SIG-M5 (cell line): Measurements from ENCODE around the gene CCDC15.
"Not testable (repeated sequence)": the region's sequence is repeated elsewhere in the genome, so short reads cannot be mapped to it uniquely, and the experiment has no call there.

Source experiments
- DNase-seq: peaks from one replicate; lab custom pipeline; 2025; lab: John Stamatoyannopoulos, UW

CCDC15 gene

DNA sequence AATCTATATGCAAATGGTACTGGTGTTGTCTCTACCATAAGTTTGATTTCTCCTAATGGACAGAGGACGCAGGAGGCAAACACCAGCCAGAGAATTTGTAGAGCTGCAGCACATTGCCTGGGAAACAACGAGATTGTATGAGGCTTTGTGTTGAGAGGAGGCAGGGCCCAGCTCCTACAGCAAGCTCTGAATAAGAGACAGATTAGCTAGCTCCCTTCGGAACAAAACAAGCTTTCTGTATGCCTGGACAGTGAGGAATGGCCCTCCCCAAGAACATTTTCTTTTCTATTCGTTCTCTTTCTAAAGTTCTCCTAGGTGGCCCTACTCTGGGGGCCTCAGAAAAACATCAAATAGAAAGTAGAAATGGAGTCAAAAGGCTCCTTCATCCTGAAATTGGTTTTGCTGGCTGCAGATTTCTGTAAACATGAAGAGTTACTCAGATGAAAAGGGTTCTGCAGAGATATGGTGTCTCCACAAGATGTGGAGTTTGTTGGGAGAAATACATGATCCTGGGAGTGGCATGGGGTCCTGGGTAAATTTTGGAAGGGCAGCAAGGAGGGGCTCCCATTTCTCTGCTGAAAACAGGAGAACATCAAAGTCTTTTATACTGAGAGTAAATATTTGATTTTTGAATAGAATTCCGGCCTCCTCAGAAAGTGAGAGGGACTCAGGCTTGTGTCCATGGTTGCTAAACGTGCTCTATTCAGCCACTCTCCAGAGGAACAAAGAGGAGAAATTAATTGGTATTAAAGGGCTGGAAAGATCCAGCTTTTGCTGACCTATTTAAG is 11.3 kb upstream of the CCDC15 start:
- no peak for DNase-seq

DNA sequence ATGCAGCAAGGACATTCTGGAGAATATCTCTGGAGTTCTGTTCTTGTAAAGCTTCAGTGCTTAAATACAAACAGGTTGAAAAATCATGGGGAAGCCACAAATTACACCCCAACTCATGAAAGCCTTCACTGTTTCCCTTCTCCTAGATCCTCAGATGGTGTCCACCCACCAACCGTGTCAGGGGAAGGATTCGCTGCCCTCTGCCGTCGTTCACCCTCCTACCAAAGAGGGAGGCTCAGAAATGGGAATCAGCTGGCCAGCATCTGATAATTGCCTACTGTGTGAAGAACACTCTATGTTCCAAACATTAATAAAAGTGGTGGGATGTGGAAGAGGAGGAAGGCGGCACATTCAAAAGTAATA is 10.8 kb upstream of the CCDC15 start:
- DNase-seq = no peak

DNA sequence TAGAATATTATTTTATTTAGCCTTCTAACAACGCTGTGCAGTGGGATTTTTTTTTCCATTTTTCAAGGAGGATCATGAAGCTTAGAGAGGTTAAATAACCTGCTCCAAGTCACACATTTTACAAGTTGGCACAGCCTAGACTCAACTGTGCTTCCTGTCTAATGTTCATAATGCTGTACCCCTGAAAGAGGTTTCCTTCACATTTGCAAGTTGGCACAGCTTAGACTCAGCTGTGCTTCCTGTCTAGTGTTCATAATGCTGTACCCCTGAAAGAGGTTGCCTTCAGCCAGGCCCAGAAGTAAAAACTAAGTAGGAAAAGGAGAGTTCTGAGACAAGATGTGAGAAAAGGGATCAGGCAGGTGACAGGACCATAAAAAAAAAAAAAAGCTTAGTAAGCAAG is 10.3 kb upstream of the CCDC15 start:
- DNase-seq = no peak

DNA sequence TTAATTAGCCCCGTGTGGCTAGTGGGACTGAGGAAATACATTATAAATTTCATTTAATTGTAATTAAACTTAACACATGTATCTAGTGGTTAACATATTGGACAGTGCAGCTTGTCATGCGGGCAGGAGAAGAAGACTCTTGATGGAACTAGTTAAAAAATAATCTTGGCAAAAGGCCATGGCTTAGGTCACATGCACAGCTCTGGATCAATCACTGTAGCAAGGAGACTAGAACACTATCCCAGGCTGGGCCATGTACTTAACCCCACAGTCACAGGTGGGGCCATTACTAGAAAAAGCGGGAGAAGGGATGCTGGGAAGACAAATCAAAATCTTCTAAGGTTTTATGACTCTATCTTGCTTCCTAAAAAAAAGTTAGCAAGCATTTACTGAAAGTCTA is 9.4 kb upstream of the CCDC15 start:
- no peak for DNase-seq

DNA sequence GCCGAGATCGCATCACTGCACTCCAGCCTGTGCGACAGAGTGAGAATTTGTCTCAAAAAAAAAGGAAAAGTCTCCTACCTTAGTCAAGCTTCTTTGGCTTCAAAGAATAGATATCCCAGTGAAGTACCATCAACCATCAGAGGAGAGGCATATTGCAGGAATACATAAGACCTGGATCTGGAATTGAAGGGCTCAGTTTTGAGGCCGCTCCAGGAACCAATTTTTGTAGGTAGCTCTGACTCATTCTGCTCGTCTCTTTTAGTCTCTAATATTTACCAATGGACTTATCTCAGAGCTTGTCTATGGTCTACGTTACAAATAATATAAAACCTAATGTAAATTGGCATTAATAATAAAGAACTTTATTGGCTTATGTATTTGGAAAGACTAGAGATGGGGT is 8.2 kb upstream of the CCDC15 start:
- no peak for DNase-seq

DNA sequence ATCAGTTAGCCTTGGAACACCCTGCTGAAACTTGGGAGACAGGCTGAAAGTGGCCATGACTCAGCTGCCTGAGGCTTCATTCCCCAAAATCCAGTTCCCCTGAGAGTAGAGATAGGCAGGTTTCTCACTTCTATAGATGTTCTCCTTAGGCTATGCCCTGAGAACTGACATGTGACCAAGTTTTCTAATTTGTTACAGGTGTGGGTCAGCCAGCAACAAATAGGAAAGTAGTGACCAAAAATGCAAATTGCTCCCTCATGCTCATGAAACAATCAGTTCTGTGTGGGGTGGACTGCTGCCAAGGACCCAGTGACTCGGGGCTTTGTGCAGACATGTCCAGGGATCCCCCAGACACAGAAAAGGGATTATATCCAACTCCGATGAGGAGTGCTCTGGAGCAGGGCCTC is 7.3 kb upstream of the CCDC15 start:
- no peak for DNase-seq

DNA sequence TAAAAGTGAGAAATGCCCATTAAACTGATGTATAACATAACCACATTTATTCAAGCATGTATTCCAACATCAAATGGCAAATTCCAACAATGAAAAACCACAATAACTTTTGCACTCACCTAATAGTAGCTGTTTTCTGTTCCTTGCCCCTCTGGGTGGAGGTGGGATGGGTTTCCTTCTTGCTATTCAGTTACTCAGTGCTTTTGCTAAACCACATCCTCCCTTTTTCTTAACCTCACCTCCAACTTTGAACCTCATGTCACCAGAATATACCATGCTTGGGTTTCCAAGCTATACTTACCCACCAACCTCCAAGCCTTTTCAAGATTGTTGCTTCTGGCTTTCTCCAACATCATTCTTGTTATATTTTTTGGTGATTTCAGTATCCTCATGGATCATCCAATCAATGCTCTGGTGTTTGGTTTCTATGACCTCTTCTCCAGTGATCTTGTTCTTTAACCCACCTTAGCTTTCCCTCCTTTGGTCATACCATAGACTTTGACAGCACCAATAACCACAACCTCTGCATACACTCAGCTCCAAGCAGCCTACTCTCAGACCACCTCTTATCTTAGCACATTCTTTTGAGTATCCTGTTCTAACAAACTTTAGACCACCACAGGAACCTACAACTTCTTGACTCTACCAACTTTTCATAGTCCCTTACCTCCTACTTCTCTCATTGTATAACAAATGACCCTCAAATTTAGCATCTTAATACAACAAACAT is 3.2 kb upstream of the CCDC15 start:
- no peak for DNase-seq

DNA sequence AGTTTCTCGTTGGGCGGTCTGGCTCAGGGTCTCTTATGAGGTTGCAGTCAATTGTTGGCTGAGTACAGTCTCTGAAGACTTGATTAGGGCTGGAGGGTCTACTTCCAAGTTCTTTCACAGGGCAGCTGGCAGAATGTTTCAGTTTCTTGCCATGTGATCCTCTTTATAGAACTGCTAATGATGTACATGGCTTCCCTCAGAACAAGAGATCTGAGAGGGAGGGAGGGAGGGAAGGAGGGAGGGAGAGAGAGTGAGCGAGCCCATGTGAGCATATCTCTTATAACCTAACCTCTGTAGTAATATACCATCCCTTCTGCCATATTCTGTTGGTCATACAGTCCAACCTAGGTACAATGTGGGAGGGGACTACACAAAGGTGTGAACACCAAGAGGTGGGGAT is 2.7 kb upstream of the CCDC15 start:
- no peak for DNase-seq

DNA sequence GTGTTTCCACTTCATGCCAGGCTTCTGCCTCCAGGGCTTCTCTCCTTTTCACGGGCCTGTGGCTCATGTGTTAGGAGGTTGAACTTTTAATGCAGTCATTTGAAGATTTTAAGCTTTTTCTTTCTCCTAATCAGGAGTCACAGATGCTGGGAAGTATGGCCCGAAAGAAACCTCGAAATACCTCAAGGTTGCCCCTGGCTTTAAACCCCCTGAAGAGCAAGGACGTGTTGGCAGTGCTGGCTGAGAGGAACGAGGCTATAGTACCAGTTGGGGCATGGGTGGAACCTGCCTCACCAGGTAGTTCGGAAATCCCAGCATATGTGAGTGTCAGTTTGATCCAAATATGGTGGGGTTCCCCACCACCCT is 571 bp downstream of the CCDC15 start:
- no peak for DNase-seq

DNA sequence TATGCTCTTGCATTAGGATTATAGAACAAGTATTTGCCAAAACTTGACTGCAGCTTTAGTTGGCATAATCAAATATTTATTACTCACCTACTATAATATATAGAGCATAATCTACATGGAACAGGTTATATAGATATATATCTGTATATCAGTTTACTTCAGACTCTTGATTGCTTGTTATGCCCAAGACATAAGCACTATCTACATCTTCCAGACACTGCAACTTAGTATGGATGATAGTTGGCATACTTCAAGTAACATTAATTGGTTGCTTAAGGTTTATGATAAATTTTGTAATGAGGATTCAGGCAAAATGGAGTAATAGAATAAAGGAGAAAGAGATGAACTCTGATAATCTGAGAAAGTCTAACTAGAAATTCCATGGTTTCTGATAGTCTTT is 1.0 kb downstream of the CCDC15 start:
- DNase-seq = no peak

DNA sequence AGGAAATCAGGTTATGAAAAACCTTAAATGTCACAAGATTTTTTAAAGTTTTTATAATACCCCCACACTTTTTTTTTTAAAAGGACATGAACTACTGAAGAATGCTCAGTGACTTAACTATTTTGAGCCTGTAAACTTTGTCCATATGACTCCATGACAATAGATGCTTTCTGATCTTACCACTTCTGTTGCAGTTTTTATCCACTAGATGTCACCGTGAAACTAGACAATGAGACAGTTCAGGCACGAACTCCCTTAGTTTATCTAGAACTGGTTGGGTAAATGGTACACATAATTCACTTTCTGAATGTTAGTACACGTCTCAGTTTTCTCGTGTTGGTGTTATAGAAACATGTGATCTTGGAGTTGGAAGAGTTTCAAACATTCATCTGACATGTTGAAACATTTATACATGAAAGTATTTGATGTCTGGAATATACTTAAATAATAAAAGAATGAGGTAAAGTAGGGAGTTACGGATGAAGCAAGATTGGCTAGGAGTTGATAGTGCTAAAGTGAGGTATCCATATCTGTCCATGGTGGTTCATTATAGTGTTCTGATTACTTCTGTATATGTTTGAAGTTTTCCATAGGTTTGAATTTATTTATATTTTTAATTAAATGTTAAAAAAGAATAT is 8.1 kb downstream of the CCDC15 start:
- DNase-seq = peak; percentile 21

DNA sequence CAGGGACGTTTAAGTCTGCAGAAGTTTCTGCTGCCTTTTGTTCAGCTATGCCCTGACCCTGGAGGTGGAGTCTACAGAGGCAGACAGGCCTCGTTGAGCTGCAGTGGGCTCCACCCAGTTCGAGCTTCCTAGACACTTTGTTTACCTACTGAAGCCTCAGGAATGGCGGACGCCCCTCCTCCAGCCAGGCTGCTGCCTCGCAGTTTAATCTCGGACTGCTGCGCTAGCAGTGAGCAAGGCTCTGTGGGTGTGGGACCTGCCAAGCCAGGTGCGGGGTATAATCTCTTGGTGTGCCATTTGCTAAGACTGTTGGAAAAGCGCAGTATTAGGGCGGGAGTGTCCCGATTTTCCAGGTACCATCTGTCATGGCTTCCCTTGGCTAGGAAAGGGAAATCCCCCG is 14.2 kb downstream of the CCDC15 start:
- not testable (repeated sequence) for DNase-seq

DNA sequence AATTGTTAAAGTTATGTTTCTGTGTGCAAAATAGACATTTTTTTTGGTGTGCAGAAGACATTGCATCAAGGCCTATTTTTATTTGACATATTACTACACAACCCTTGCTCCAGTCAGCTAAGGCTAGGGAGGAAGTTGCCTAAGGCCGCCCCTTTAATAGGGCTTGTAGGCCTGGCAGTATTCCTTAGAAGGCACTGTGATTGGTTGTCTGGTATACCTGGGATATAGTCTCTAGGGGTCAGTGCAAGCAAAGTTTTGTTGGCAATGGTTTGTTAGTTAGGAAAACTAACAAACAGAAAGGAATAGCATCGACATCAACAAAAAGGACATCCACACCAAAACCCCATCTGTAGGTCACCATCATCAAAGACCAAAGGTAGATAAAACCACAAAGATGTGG is 16.9 kb downstream of the CCDC15 start:
- no peak for DNase-seq

DNA sequence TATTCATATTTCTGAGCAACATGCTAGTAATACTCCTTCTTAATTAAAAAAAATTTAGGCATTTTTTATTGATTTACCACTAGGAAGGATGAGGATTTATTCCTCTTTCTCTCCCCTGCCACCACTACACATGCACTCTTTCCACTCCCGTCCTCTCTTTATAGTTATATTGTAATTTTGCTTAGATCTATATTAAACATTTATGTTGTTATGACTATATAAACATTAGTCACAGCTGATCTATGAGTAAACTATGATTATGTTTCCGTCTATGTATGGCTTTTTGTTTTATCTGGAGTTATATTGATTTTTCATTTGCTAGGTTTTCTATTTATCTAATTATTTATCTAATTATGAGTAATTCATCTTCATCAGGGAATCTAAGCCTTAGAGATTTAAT is 17.8 kb downstream of the CCDC15 start:
- no peak for DNase-seq

DNA sequence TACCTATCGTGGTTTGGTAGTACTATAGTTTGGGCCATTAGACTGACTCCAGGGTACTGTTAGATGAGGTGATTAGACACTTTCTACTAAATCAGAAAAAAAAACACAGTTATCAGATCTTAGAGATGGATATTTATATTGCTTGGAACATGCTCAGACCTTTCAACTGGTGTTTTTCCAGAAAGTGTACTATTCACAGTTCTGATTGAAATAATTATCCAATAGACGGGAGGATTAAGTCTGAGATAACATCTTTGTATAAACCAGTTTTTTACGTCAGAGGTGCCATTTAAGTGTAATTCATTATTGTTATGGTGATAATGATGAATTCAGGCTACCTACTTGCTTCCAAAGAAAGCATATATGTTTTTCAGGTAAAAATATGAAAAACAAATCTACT is 22.5 kb downstream of the CCDC15 start:
- DNase-seq = no peak

DNA sequence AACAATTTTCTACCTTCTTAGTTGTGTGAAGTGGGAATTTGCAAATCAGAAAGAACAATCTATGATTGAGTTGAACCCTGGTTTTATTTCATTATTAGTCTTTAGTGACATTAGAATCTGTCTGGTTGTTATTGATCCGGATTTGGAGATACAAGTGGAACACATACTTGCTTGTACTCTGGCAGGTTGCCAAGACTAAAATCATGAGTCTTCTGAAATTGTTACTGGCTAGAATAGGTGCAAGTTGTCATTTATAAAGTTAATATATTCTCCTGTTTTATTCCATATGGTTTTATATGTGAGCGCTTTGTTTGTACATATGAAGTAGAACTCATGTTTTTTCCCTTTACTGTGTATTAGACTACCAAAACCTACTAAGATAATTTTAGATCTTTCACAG is 23.0 kb downstream of the CCDC15 start:
- no peak for DNase-seq

DNA sequence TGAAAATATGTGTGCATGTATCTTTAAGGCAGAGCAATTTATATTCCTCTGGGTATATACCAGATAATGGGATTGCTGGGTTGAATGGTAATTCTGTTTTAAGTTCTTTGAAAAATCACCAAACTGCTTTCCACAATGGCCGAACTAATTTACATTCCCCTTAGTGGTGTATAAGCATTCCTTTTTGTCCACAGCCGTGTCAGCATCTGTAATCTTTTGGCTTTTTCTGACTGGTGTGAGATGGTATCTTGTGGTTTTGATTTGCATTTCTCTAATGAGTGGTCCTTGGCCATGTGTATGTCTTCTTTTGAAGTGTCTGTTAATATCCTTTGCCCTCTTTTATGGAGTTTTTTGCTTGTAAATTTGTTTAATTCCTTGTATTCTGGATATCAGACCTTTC is 24.3 kb downstream of the CCDC15 start:
- DNase-seq = no peak

DNA sequence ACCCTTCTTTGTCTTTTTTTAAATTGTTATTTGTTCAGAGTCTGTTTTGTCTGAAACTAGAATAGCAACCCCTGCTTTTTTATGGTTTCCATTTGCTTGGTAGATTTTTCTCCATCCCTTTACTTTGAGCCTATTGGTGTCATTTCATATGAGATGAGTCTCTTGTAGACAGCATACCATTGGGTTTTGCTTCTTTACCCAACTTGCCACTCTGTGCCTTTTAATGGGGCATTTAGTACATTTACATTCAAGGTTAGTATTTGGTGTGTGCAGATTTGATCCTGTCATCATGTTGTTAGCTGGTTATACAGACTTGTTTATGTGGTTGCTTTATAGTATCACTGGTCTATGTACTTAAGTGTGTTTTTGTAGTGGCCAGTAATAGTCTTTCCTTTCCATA is 28.0 kb downstream of the CCDC15 start:
- no peak for DNase-seq

DNA sequence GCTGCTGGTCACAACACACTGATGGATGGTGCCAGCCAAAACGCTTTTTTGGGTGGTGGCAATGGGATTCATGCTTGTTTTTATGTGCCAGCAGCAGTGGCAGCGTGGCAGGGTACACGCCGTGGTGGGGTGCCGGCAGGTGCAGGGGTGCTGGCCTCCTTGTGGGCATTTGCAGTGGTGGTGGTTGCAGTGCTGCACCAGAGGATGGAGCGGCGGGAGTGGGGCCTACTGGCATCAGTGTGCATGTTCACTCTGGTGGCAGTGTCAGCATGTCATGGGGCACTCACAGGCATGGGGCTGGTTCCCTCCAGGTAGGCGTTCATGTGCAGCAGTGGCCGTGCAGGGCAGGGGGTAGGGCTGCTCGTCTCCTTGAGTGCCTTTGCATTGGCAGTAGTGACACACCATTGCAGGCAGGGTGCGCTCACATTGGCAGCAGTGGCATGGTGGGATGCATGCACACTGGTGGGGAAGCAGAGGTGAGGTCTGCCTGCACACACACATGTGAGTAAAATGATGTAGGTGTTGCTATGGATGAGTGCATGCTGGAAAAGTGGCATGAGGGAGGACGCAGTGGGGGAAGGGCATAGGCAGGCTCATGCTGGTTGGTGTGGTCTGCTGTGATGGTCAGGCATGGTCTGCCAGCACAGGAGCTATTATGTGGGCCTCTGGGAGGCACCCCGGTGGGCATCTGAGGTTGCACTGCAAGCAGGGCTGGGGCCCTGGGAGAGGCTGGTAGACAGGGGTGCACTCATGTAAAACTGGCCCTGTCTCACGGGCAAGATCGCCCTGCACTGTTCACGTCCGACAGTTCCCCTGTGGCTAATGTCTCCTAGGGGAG is 29.9 kb downstream of the CCDC15 start:
- DNase-seq = no peak

DNA sequence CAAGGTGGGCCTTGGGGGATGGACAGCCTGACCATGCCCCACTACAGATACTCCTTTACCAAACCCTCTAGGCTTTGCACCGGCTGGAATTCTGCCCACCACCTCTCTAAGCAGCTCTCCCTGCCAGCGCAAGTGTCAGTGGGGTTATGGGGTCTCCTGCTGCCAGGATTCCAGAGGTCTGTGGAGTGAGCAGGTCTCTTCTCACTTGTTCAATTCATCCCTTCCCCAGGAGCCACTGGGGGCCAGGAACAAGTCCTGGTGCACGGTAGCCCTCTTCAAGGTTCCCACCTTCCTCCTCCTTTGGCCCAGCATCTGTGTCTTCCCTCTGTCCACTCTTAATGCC is 30.5 kb downstream of the CCDC15 start:
- no peak for DNase-seq

DNA sequence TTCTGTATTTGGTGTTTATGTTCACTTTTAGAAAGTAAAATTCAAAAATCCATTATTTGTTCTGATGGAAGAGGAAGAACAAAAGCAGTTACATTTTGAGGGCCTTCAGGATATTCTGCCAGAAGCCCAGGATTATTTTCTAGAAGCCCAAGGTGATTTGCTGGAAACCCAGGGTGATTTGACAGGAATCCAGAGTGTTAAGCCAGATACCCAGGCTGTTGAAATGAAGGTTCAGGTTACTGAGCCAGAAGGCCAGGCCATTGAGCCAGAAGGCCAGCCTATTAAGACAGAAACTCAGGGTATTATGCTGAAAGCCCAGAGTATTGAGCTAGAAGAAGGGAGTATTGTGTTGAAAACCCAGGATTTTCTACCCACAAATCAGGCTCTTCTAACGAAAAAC is 33.1 kb downstream of the CCDC15 start:
- no peak for DNase-seq

DNA sequence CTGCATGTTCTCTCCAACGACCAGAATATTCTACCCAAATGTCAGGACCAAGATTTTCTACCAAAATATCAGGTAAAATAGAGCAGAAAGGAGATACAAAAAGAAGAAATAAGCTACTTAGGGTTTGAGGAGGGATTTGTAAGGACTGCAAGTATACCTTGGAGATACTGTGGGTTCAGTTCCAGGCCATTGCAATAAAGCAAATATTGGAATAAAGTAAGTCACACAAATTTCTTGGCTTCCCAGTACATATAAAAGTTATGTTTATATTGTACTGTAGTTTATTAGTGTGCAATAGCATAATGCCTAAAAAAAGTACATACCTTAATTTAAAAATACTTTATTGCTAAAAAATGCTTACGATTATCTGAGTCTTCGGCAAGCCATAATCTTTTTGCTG is 34.1 kb downstream of the CCDC15 start:
- DNase-seq = no peak
